ENCODE measurements around the gene AP2A2. TPM values are rescaled to one million over a fixed set of nuclear protein-coding genes. Genes with fewer than 3 reads are reported as not detected.

Gene AP2A2
- total and polyA plus RNA-seq, 2 of the 4 experiments (the other 2 are of a cell fraction): 19.9 to 49.0 TPM

DNA sequence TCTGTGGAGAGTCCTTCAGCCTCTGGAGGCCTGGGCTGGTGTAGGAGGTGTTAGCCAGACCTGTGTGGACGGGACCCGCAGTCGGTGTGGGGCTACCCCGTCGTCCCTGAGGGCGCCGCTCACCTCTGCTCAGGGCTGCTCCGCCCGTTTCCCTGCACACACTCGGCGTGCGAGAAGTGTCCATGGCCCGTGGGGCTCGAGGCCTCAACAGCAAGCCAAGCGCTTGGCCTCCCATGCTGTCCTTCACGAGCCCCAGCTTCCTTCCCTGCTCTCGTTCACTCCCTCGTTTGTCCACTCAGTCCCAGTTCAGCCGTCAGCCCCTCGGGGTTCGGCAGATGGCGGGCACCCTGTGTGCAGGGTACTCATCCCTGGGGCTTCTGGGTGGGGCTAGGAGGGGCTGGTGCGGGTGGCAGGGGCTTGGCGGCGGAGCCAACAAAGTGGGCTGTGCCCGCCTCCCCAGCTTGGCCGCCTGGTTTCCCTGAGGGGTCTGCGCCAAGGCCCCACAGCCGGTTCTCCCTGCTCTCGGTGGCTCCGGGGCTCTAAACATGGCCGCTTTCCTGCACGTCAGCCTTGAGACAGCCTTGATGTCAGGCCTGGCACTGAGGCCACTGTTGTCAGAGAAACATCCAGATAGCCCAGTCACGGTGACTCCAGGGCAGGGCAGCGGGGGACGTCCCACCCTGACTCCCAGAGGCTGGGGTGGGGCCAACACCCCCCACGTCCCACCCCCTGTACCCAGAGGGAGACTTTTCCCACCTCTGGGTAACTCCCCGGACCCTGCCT lies 107.5 kb downstream of the AP2A2 start:
- H2BK20ac ChIP-seq (ENCODE audit: low read depth, low read length): no peak overlapping the region
- no peak overlapping the region for H3K9ac ChIP-seq (ENCODE audit: low read depth, low read length)
- H3K4me1 ChIP-seq (ENCODE audit: control insufficient read depth, insufficient read depth, low read length): no peaks in the 10 kb centered on the region
- no peak overlapping the region for H3K4me2 ChIP-seq (ENCODE audit: low read depth, low read length)
- H3K4me3 ChIP-seq (ENCODE audit: insufficient read depth, low read depth, low read length): no peak overlapping the region
- H2AFZ ChIP-seq (replicated peaks; ENCODE audit: low read length, poor library complexity): no peak overlapping the region
- no peak overlapping the region for H2AK5ac ChIP-seq (ENCODE audit: low read depth, low read length)
- no peak overlapping the region for H2BK15ac ChIP-seq (ENCODE audit: low read depth, low read length)
- no TSS peak for BruUV-seq (replicated peaks)
- H3K36me3 ChIP-seq (ENCODE audit: control insufficient read depth, insufficient read depth, low read length): no peaks in the 10 kb centered on the region
- ChIA-PET CTCF (no interaction called here), POLR2A (ENCODE audit: unreplicated experiment) (no interaction called here)
- intact Hi-C loops (cut with micrococcal nuclease): no loop called here
- no peak overlapping the region for H4K91ac ChIP-seq (ENCODE audit: insufficient read depth, low read depth, low read length)
- in situ Hi-C loops (cut with MboI; ENCODE audit: low sequenced_read_pairs): no loop called here
- DNase-seq (no peak), ATAC-seq (ENCODE audit: low read depth) (no peak)
- H3K23ac ChIP-seq (ENCODE audit: low read depth, low read length): no peak overlapping the region
- no peak overlapping the region for H2BK120ac ChIP-seq (ENCODE audit: low read depth, low read length)
- dilution Hi-C loops (cut with HindIII; ENCODE audit: low sequenced_read_pairs, unreplicated experiment): no loop called here
- H3K27me3 ChIP-seq (ENCODE audit: control insufficient read depth, insufficient read depth, low read length): peaks cover 2% of the 10 kb centered on the region; the same call in 1 of the 2 replicates
- WGBS, 2 experiments (ENCODE audit: extremely low coverage in 2 of 2, insufficient read length in 1 of 2): 76% methylated on average over 26 of the region's 38 CpGs; no CpG with 5 or more reads in 1 of the 2 experiments
- TF ChIP-seq MXI1 (IDR thresholded peaks at IDR 0.05; ENCODE audit: borderline replicate concordance, low read depth, low read length) (no peak), CEBPB (IDR thresholded peaks at IDR 0.05; ENCODE audit: low read depth, low read length) (no peak), NFE2L2 (IDR thresholded peaks at IDR 0.05; ENCODE audit: low read depth, low read length) (no peak), FOS (IDR thresholded peaks at IDR 0.05; ENCODE audit: low read depth, low read length) (no peak), RCOR1 (IDR thresholded peaks at IDR 0.05; ENCODE audit: insufficient replicate concordance, low read length) (no peak)
- peaks cover 6% of the 10 kb centered on the region; the same call in 1 of the 2 replicates for H4K20me1 ChIP-seq (ENCODE audit: insufficient read depth, low read length)
- no peak overlapping the region for H2AK9ac ChIP-seq (replicated peaks; ENCODE audit: low read depth, low read length, poor library complexity)
- no peaks in the 10 kb centered on the region for H3K9me1 ChIP-seq (ENCODE audit: insufficient read depth, low read length)
- no peak overlapping the region for H4K5ac ChIP-seq (ENCODE audit: low read depth, low read length)
- H3K18ac ChIP-seq (ENCODE audit: low read depth, low read length): no peak overlapping the region
- no peak overlapping the region for H2BK5ac ChIP-seq (ENCODE audit: low read depth, low read length, poor library complexity, severe bottlenecking)
- H3K9me3 ChIP-seq (ENCODE audit: control insufficient read depth, insufficient read depth, low read length): no peaks in the 10 kb centered on the region
- no peak overlapping the region for H3K4ac ChIP-seq (ENCODE audit: low read depth, low read length)
- no peak overlapping the region for H3K27ac ChIP-seq (ENCODE audit: insufficient read depth, low read length)
- no peak overlapping the region for H4K8ac ChIP-seq (ENCODE audit: low read depth in 2 of 2, low read length in 2 of 2)
- no peak overlapping the region for H3K14ac ChIP-seq (replicated peaks; ENCODE audit: low read depth, low read length)
- H3K56ac ChIP-seq (ENCODE audit: extremely low read depth, insufficient read depth, low read length): no peak overlapping the region
- no peaks in the 10 kb centered on the region for H3K79me1 ChIP-seq (ENCODE audit: low read depth in 1 of 2, low read length in 2 of 2)

Measured in IMR-90 (cell line).